Natural killer cell (primary cell): ENCODE data around the gene CNNM4. TPM values are rescaled to one million over a fixed set of nuclear protein-coding genes. Genes with fewer than 3 reads are reported as not detected.

Experiments used
- ATAC-seq, 3 donors: fragments of 150-1000 bp in 2 of 3; fragments of 200-7000 bp in 1 of 3; cut with Tn5 transposase; 1 replicate in 1 of 3; 2 replicates in 2 of 3; pipeline ENCODE4 v1.10.0; 2021; ENCODE audit warnings: mild to moderate bottlenecking in 2 of 3, moderate library complexity in 2 of 3
- DNase-seq, 2 donors: peaks; one replicate each; pipeline versions ENCODE4 v3.0.0 to v3.0.0-alpha.2; 2013 to 2021; ENCODE audit warnings: mixed read lengths in 1 of 2
- H3K27ac ChIP-seq: one replicate; pipeline ENCODE4 v1.5.1; 2013; ENCODE audit warnings: mild to moderate bottlenecking, low read length
- H3K27me3 ChIP-seq: one replicate; pipeline ENCODE4 v1.6.1; 2013; ENCODE audit warnings: low read length; ENCODE audit not compliant: control insufficient read depth, insufficient read depth
- H3K36me3 ChIP-seq: one replicate; pipeline ENCODE4 v1.6.1; 2013; ENCODE audit warnings: low read length; ENCODE audit not compliant: control insufficient read depth, insufficient read depth
- H3K4me1 ChIP-seq: one replicate; pipeline ENCODE4 v1.6.1; 2013; ENCODE audit warnings: low read length; ENCODE audit not compliant: control insufficient read depth, insufficient read depth
- H3K4me3 ChIP-seq: one replicate; pipeline ENCODE4 v1.5.1; 2013; ENCODE audit warnings: low read length
- H3K9me3 ChIP-seq: one replicate; pipeline ENCODE4 v1.6.1; 2013; ENCODE audit warnings: low read length; ENCODE audit not compliant: control insufficient read depth, insufficient read depth
- H3K27ac Mint-ChIP-seq, 2 donors: one replicate each; pipeline ENCODE4 v1.8.0; 2022; ENCODE audit warnings: mild to moderate bottlenecking in 2 of 2, mixed read lengths in 2 of 2, moderate library complexity in 1 of 2
- H3K27me3 Mint-ChIP-seq, 2 donors: one replicate each; pipeline ENCODE4 v1.8.0; 2022; ENCODE audit warnings: low read depth in 2 of 2, mixed read lengths in 2 of 2
- H3K36me3 Mint-ChIP-seq: one replicate; pipeline ENCODE4 v1.8.0; 2022; ENCODE audit warnings: mixed read lengths
- H3K4me1 Mint-ChIP-seq, 2 donors: one replicate each; pipeline ENCODE4 v1.8.0; 2022; ENCODE audit warnings: mixed read lengths in 2 of 2
- H3K4me3 Mint-ChIP-seq: one replicate; pipeline ENCODE4 v1.8.0; 2022; ENCODE audit warnings: mild to moderate bottlenecking, moderate library complexity, mixed read lengths
- H3K9me3 Mint-ChIP-seq, 2 donors: one replicate each; pipeline ENCODE4 v1.8.0; 2022; ENCODE audit warnings: mixed read lengths in 2 of 2
- CTCF ChIP-seq: fragments of 200-600 bp; IDR thresholded peaks from one replicate; pipeline ENCODE4 v1.8.0; 2022; ENCODE audit warnings: antibody characterized with exemption
- WGBS: methylation state at CpG from one replicate; pipeline ENCODE4 v1.1.7; 2013; ENCODE audit warnings: missing lambda C conversion rate; ENCODE audit not compliant: insufficient coverage; 5-methylcytosine and 5-hydroxymethylcytosine counted together
- intact Hi-C: fragments of 100-400 bp; cut with micrococcal nuclease; formaldehyde crosslinking; loops from one replicate; pipeline ENCODE4 v1.14.2; 2022
- total RNA-seq, 4 donors: library from RNA; stranded (reverse); fragments of 120-200 nt in 1 of 4; gene quantifications; one replicate each; pipeline versions ENCODE4 v1.2.3 to v1.2.4, GENCODE V29; 2013 to 2022

CNNM4 gene
- total RNA-seq, 3 donors from 2014 or later (not counting 1 experiment from before 2014, with no cell fraction given) = 9.9 to 12.1 (median 10.7) TPM

DNA sequence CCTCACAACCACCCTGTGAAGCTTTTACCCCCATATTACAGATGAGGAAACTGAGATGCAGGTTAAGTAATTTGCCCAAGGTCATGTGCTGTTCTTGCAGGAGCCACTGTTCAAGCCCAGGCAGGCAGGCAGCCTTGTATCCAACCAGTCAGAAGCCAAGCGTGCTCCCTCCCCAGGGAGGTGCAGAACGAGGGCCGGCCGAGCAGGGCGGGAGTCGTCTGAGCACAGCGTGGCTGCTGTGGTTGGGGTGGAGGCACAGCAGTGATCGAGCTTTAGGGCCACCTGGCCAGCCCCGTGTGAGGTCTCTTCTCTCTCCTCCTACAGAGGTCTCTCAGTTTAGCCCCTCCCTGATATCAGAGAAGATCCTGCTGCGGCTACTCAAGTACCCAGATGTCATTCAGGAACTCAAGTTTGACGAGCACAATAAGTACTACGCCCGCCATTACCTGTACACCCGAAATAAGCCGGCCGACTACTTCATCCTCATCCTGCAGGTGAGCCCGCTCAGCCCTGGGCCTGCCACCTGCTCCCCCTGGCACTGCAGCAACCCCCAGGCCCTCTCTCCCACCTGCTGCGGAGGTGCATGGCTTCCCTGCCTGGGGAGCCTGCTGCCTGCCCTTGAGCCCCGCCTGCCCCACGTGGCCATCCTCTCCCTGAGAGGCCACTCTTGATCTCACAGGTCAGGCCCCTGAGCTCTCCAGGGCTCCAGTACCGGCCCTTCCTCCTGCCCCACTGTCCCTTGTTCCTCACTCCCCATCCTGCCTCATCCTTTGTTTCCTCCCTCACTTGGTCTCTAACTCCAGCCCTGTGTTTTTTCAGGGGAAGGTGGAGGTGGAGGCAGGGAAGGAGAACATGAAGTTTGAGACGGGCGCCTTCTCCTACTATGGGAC is 38.3 kb downstream of the CNNM4 start:
- Mint-ChIP-seq H3K9me3 (no peaks in the 10 kb centered on the region), H3K4me3 (no peak overlapping the region), H3K36me3 (no peaks in the 10 kb centered on the region), H3K27me3 (no peaks in the 10 kb centered on the region), H3K4me1 (peaks cover 0 to 4% of the 10 kb centered on the region in 2 donors), H3K27ac (no peak overlapping the region)
- Histone ChIP-seq H3K4me3 (no peak overlapping the region), H3K4me1 (peaks cover 22% of the 10 kb centered on the region), H3K36me3 (peaks cover 9% of the 10 kb centered on the region), H3K9me3 (no peaks in the 10 kb centered on the region), H3K27ac (no peak overlapping the region), H3K27me3 (no peaks in the 10 kb centered on the region)
- intact Hi-C loops = no loop called here
- no peak for TF ChIP-seq CTCF
- WGBS = 92% methylated on average over 23 of the region's 23 CpGs
- no peak for DNase-seq
- ATAC-seq = no peak

- H3K4me3 Mint-ChIP-seq = no peak overlapping the region
- 98% methylated on average over 8 of the region's 8 CpGs for WGBS
- H3K27ac Mint-ChIP-seq = no peak overlapping the region
Observed at GRCh38 chr2:96799623-96799935, 38.9 kb downstream of the CNNM4 start.

GRCh38 chr2:96800061-96801004 is 39.6 kb downstream of the CNNM4 start:
- no peaks in the 10 kb centered on the region for H3K27me3 Mint-ChIP-seq
- WGBS = 83% methylated on average over 27 of the region's 27 CpGs
- DNase-seq (no peak), ATAC-seq (peak; percentile 5 to 20 (median 11))
- Histone ChIP-seq H3K36me3 (peaks cover 9% of the 10 kb centered on the region), H3K4me3 (no peak overlapping the region), H3K9me3 (no peaks in the 10 kb centered on the region), H3K27ac (no peak overlapping the region), H3K27me3 (no peaks in the 10 kb centered on the region), H3K4me1 (peaks cover 22% of the 10 kb centered on the region)
- intact Hi-C loops = loop anchor here (5.0 kb wide), 1 partner anchor 38 kb away; the partner anchor contains the start of gene CNNM4
- no peaks in the 10 kb centered on the region for H3K9me3 Mint-ChIP-seq
- peaks cover 0 to 4% of the 10 kb centered on the region in 2 donors for H3K4me1 Mint-ChIP-seq
- no peak for TF ChIP-seq CTCF
- H3K36me3 Mint-ChIP-seq = no peaks in the 10 kb centered on the region
- H3K27ac Mint-ChIP-seq = no peak overlapping the region
- H3K4me3 Mint-ChIP-seq = no peak overlapping the region

More at GRCh38 chr2:96799623-96799935, 38.9 kb downstream of the CNNM4 start:
- Histone ChIP-seq H3K9me3 (no peaks in the 10 kb centered on the region), H3K4me3 (no peak overlapping the region), H3K4me1 (peaks cover 22% of the 10 kb centered on the region), H3K27me3 (no peaks in the 10 kb centered on the region), H3K36me3 (peaks cover 9% of the 10 kb centered on the region), H3K27ac (no peak overlapping the region)
- DNase-seq = no peak
- Mint-ChIP-seq H3K36me3 (no peaks in the 10 kb centered on the region), H3K4me1 (peaks cover 0 to 4% of the 10 kb centered on the region in 2 donors), H3K9me3 (no peaks in the 10 kb centered on the region), H3K27me3 (no peaks in the 10 kb centered on the region)
- no peak for ATAC-seq
- intact Hi-C loops = no loop called here
- TF ChIP-seq CTCF = no peak
